Upper lobe of left lung (tissue), 6 donors: Measurements from ENCODE around the gene CNTNAP5. TPM values are rescaled to one million over a fixed set of nuclear protein-coding genes. Genes with fewer than 3 reads are reported as not detected.

Experiments used
- ATAC-seq, 2 donors: fragments of 200-7000 bp; cut with Tn5 transposase; one replicate each; pipeline ENCODE4 v1.9.1; 2022; ENCODE audit warnings: mild to moderate bottlenecking in 2 of 2, moderate library complexity in 2 of 2; ENCODE audit not compliant: low FRiP score in 2 of 2
- DNase-seq, 2 donors: peaks; one replicate each; pipeline ENCODE4 v3.0.0-alpha.2; 2019 to 2020
- H3K27ac ChIP-seq, 4 donors: fragments of 200-600 bp; sonication (generic); one replicate each; pipeline ENCODE4 v1.5.1; 2016 to 2019
- H3K27me3 ChIP-seq, 4 donors: fragments of 200-600 bp; sonication (generic); one replicate each; pipeline ENCODE4 v1.5.1; 2017 to 2019
- H3K36me3 ChIP-seq, 4 donors: fragments of 200-600 bp; sonication (generic); one replicate each; pipeline ENCODE4 v1.5.1; 2016 to 2019
- H3K4me1 ChIP-seq, 4 donors: fragments of 200-600 bp; sonication (generic); one replicate each; pipeline ENCODE4 v1.5.1; 2018 to 2019
- H3K4me3 ChIP-seq, 4 donors: fragments of 200-600 bp; sonication (generic); one replicate each; pipeline ENCODE4 v1.5.1; 2017 to 2019; ENCODE audit warnings: mild to moderate bottlenecking in 2 of 4, moderate library complexity in 1 of 4
- H3K9me3 ChIP-seq, 4 donors: fragments of 200-600 bp; sonication (generic); one replicate each; pipeline ENCODE4 v1.5.1; 2018 to 2019
- CTCF ChIP-seq, 6 experiments: fragments of 450-650 bp in 4 of 6; fragments of 200-600 bp in 2 of 6; sonication (generic) in 2 of 6; IDR thresholded peaks; one replicate each; pipeline ENCODE4 v1.5.1; 2016 to 2019; ENCODE audit warnings: antibody characterized with exemption in 6 of 6
- EP300 ChIP-seq, 4 donors: sonication (generic); formaldehyde crosslinking; IDR thresholded peaks; one replicate each; pipeline ENCODE4 v1.5.1; 2017; ENCODE audit warnings: antibody characterized with exemption in 4 of 4, control low read depth in 2 of 4
- POLR2A ChIP-seq, 4 donors: fragments of 450-650 bp; IDR thresholded peaks; one replicate each; pipeline ENCODE4 v1.5.1; 2016 to 2017; ENCODE audit warnings: antibody characterized with exemption in 4 of 4, mild to moderate bottlenecking in 2 of 4
- POLR2AphosphoS5 ChIP-seq, 2 donors: sonication (generic); formaldehyde crosslinking; IDR thresholded peaks; one replicate each; pipeline ENCODE4 v1.5.1; 2017; ENCODE audit warnings: antibody characterized with exemption in 2 of 2
- WGBS, 2 donors: methylation state at CpG; one replicate each; pipeline ENCODE4 v1.1.5; 2017 to 2018; 5-methylcytosine and 5-hydroxymethylcytosine counted together
- total RNA-seq, 6 donors: library from RNA; depleted of rRNA in 4 of 6; stranded (reverse); fragments of >200 nt in 4 of 6; gene quantifications; one replicate each; pipeline versions ENCODE4 v1.1.0 to v1.2.1, GENCODE V29; 2016 to 2021
- donor health status: DM: no; HTN: no; CAD: no; lungs with moderate emphysema.
- donor health status: DM: no; HTN: yes; CAD: no; lungs with severe emphysema.

CNTNAP5 gene
- total RNA-seq, 6 donors from 2014 or later: not detected

- Histone ChIP-seq H3K36me3 (no peaks in the 10 kb centered on the region), H3K4me3 (no peak overlapping the region), H3K9me3 (no peaks in the 10 kb centered on the region), H3K4me1 (no peaks in the 10 kb centered on the region), H3K27me3 (no peaks in the 10 kb centered on the region), H3K27ac (no peak overlapping the region)
- ATAC-seq (no peak), DNase-seq (no peak)
- TF ChIP-seq EP300 (IDR thresholded peaks at IDR 0.05): no peak
- no peak for TF ChIP-seq POLR2AphosphoS5 (IDR thresholded peaks at IDR 0.05)
- TF ChIP-seq CTCF (IDR thresholded peaks at IDR 0.05): no peak
- no peak for TF ChIP-seq POLR2A (IDR thresholded peaks at IDR 0.05)
Observed at GRCh38 chr2:124489686-124490085, 464.6 kb downstream of the CNTNAP5 start.

GRCh38 chr2:124501575-124502152 lies 476.6 kb downstream of the CNTNAP5 start:
- Histone ChIP-seq H3K4me1 (no peaks in the 10 kb centered on the region), H3K4me3 (no peak overlapping the region), H3K36me3 (no peaks in the 10 kb centered on the region), H3K9me3 (no peaks in the 10 kb centered on the region), H3K27ac (no peak overlapping the region), H3K27me3 (no peaks in the 10 kb centered on the region)
- 64 to 70% methylated on average over 6 of the region's 6 CpGs for WGBS, 2 donors
- ATAC-seq: no peak
- no peak for DNase-seq
- TF ChIP-seq POLR2A (IDR thresholded peaks at IDR 0.05): no peak
- no peak for TF ChIP-seq EP300 (IDR thresholded peaks at IDR 0.05)
- TF ChIP-seq CTCF (IDR thresholded peaks at IDR 0.05): no peak
- no peak for TF ChIP-seq POLR2AphosphoS5 (IDR thresholded peaks at IDR 0.05)

GRCh38 chr2:124514236-124514635 lies 489.1 kb downstream of the CNTNAP5 start:
- no peak for ATAC-seq
- TF ChIP-seq CTCF (IDR thresholded peaks at IDR 0.05) (no peak), EP300 (IDR thresholded peaks at IDR 0.05) (no peak), POLR2AphosphoS5 (IDR thresholded peaks at IDR 0.05) (no peak), POLR2A (IDR thresholded peaks at IDR 0.05) (no peak)
- 68 to 80% methylated on average over 1 of the region's 1 CpG for WGBS, 2 donors

DNA sequence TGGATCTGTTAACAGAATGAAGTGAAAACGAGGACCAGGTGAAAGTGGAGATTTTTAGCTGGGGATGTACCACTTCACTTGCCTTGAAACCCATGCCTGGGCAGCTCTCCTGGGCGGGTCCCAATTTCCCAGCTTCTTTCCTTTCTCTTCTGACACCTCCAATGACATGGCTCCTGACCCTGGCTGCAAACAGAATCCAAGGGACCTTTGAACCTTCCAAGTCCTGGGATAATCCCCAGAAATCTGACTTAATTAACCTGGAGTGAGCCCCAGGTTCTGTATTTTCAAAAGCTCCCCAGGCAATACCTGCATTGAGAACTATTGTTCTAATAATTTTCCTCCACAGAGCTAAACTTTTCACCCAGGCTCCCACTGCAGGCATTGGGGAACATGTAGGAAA lies 495.9 kb downstream of the CNTNAP5 start:
- 71 to 75% methylated on average over 2 of the region's 2 CpGs for WGBS, 2 donors
- Histone ChIP-seq H3K4me3 (no peak overlapping the region), H3K4me1 (no peaks in the 10 kb centered on the region), H3K27me3 (no peaks in the 10 kb centered on the region), H3K9me3 (no peaks in the 10 kb centered on the region), H3K27ac (no peak overlapping the region), H3K36me3 (no peaks in the 10 kb centered on the region)
- no peak for DNase-seq
- no peak for ATAC-seq
- TF ChIP-seq CTCF (IDR thresholded peaks at IDR 0.05) (no peak), POLR2A (IDR thresholded peaks at IDR 0.05) (no peak), POLR2AphosphoS5 (IDR thresholded peaks at IDR 0.05) (no peak), EP300 (IDR thresholded peaks at IDR 0.05) (no peak)

More at GRCh38 chr2:124514236-124514635, 489.1 kb downstream of the CNTNAP5 start:
- H3K9me3 ChIP-seq: no peaks in the 10 kb centered on the region
- H3K27ac ChIP-seq: no peak overlapping the region
- H3K36me3 ChIP-seq: no peaks in the 10 kb centered on the region
- no peaks in the 10 kb centered on the region for H3K4me1 ChIP-seq
- H3K27me3 ChIP-seq: no peaks in the 10 kb centered on the region
- no peak for DNase-seq
- no peak overlapping the region for H3K4me3 ChIP-seq

DNA sequence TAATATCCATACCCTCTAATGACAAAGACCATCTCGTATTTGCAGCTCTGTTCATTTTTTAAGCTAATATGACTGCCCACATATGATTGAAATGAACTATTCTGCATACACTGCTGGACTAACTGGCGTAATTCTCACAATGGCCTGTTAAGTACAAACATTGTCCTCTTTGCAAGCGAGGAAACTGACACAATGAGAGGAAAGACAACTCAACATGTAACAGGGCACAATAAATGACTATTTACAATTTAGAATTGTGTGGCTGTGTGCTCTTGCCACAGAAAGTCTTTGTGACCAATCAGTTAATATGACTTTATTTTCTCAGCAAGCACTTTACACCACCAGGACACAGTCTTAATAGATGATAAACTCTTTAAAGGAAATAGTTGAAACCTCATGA lies 498.0 kb downstream of the CNTNAP5 start:
- H3K36me3 ChIP-seq: no peaks in the 10 kb centered on the region
- DNase-seq (no peak), ATAC-seq (no peak)
- no peak for TF ChIP-seq POLR2AphosphoS5 (IDR thresholded peaks at IDR 0.05)
- no peak for TF ChIP-seq POLR2A (IDR thresholded peaks at IDR 0.05)
- TF ChIP-seq EP300 (IDR thresholded peaks at IDR 0.05): no peak
- no peak for TF ChIP-seq CTCF (IDR thresholded peaks at IDR 0.05)
- WGBS, 2 donors: 71 to 79% methylated on average over 3 of the region's 3 CpGs
- H3K27ac ChIP-seq: no peak overlapping the region
- no peaks in the 10 kb centered on the region for H3K27me3 ChIP-seq
- H3K4me1 ChIP-seq: no peaks in the 10 kb centered on the region
- no peak overlapping the region for H3K4me3 ChIP-seq
- H3K9me3 ChIP-seq: no peaks in the 10 kb centered on the region
